ENCODE results near the gene CD59. TPM values are rescaled to one million over a fixed set of nuclear protein-coding genes. Genes with fewer than 3 reads are reported as not detected.
"Not testable (repeated sequence)": the region's sequence is repeated elsewhere in the genome, so short reads cannot be mapped to it uniquely, and the experiment has no call there.

Gene CD59
- total RNA-seq, 4 donors from 2014 or later, result 476 to 717 (median 695) TPM

DNA sequence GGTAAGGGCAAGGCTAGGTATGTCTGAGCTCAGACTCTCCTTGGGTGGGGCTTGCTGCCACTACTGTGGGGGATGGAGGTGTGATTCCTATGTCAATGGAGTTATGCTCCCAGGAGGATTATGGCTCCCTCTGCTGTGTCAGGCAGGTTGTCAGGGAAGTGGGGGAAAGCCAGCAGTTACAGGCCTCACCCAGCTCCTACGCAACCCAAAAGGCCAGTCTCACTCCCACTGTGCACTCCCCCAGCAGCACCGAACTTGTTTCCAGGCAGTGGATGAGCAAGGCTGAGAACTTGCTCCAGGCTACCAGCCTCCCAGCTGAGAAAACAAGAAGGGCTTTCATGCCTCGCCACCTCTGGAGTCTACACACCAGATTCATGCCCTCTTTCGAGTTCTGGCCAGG lies 53.8 kb downstream of the CD59 start:
- H3K4me3 ChIP-seq, result no peak overlapping the region
- DNase-seq (no peak), ATAC-seq (no peak)
- no peaks in the 10 kb centered on the region for H3K36me3 ChIP-seq
- intact Hi-C loops (cut with DNase I; ENCODE audit: low total_unique reads), result no loop called here
- H3K27ac ChIP-seq, result no peak overlapping the region
- in situ Hi-C loops (cut with MboI; ENCODE audit: low sequenced_read_pairs in 4 of 4), result loop anchor here (10.0 to 25.0 kb wide), 3 partner anchors 318 to 520 kb away; partner anchors contain the start of genes CSTF3 (in 1 of the 4) and HIPK3 (in 1 of the 4)
- TF ChIP-seq POLR2A (IDR thresholded peaks at IDR 0.05), result no peak
- TF ChIP-seq, protein P1, sequence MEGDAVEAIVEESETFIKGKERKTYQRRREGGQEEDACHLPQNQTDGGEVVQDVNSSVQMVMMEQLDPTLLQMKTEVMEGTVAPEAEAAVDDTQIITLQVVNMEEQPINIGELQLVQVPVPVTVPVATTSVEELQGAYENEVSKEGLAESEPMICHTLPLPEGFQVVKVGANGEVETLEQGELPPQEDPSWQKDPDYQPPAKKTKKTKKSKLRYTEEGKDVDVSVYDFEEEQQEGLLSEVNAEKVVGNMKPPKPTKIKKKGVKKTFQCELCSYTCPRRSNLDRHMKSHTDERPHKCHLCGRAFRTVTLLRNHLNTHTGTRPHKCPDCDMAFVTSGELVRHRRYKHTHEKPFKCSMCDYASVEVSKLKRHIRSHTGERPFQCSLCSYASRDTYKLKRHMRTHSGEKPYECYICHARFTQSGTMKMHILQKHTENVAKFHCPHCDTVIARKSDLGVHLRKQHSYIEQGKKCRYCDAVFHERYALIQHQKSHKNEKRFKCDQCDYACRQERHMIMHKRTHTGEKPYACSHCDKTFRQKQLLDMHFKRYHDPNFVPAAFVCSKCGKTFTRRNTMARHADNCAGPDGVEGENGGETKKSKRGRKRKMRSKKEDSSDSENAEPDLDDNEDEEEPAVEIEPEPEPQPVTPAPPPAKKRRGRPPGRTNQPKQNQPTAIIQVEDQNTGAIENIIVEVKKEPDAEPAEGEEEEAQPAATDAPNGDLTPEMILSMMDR (IDR thresholded peaks at IDR 0.05 in 4 of 5, conservative IDR thresholded peaks at IDR 0.05 in 1 of 5), result no peak
- H3K9me3 ChIP-seq, result no peaks in the 10 kb centered on the region
- no peaks in the 10 kb centered on the region for H3K4me1 ChIP-seq
- H3K27me3 ChIP-seq, result no peaks in the 10 kb centered on the region

DNA sequence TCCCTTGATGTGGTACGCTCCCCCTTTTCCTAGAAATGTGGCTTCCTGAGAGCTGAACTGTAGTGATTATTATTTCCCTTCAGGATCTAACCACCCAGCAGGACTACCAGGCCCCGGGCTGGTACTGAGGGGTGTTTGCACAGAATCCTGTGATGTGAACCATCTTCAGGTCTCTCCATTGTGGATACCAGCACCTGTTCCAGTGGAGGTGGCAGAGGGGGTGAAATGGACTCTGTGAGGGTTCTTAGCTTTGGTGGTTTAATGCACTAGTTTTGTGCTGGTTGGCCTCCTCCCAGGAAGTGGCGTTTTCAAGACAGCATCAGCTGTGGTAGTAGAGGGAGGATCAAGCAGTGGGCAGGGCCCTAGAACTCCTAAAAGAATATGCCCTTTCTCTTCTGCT lies 54.2 kb downstream of the CD59 start:
- H3K36me3 ChIP-seq, result no peaks in the 10 kb centered on the region
- in situ Hi-C loops (cut with MboI; ENCODE audit: low sequenced_read_pairs in 4 of 4), result loop anchor here (10.0 to 25.0 kb wide), 3 partner anchors 317 to 520 kb away; partner anchors contain the start of genes CSTF3 (in 1 of the 4) and HIPK3 (in 1 of the 4)
- DNase-seq (no peak), ATAC-seq (no peak)
- no peaks in the 10 kb centered on the region for H3K4me1 ChIP-seq
- H3K27me3 ChIP-seq, result no peaks in the 10 kb centered on the region
- TF ChIP-seq, protein P1 (IDR thresholded peaks at IDR 0.05 in 4 of 5, conservative IDR thresholded peaks at IDR 0.05 in 1 of 5), result no peak
- no peak for TF ChIP-seq POLR2A (IDR thresholded peaks at IDR 0.05)
- no peaks in the 10 kb centered on the region for H3K9me3 ChIP-seq
- no peak overlapping the region for H3K4me3 ChIP-seq
- intact Hi-C loops (cut with DNase I; ENCODE audit: low total_unique reads), result no loop called here
- no peak overlapping the region for H3K27ac ChIP-seq

DNA sequence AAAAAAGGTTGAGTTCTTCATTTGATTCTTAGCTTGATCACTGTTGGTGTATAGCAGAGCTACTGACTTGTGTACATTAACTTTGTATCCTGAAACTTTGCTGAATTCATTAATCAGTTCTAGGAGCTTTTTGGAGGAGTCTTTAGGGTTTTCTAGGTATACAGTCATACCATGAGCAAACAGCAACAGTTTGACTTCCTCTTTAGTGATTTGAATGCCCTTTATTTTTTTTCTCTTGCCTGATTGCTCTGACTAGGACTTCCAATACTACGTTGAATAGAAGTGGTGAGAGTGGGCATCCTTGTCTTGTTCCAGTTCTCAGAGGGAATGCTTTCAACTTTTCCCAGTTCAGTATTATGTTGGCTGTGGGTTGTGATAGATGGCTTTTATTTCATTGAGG lies 57.6 kb downstream of the CD59 start:
- H3K36me3 ChIP-seq; ATAC-seq; H3K27me3 ChIP-seq; H3K27ac ChIP-seq; H3K4me3 ChIP-seq; intact Hi-C loops (cut with DNase I; ENCODE audit: low total_unique reads); H3K4me1 ChIP-seq; DNase-seq; H3K9me3 ChIP-seq: not testable (repeated sequence)
- in situ Hi-C loops (cut with MboI; ENCODE audit: low sequenced_read_pairs in 4 of 4), result loop anchor here in 1 of 4 donors (25.0 kb wide), 2 partner anchors 416 to 516 kb away; partner anchors contain the start of genes CSTF3 and HIPK3

DNA sequence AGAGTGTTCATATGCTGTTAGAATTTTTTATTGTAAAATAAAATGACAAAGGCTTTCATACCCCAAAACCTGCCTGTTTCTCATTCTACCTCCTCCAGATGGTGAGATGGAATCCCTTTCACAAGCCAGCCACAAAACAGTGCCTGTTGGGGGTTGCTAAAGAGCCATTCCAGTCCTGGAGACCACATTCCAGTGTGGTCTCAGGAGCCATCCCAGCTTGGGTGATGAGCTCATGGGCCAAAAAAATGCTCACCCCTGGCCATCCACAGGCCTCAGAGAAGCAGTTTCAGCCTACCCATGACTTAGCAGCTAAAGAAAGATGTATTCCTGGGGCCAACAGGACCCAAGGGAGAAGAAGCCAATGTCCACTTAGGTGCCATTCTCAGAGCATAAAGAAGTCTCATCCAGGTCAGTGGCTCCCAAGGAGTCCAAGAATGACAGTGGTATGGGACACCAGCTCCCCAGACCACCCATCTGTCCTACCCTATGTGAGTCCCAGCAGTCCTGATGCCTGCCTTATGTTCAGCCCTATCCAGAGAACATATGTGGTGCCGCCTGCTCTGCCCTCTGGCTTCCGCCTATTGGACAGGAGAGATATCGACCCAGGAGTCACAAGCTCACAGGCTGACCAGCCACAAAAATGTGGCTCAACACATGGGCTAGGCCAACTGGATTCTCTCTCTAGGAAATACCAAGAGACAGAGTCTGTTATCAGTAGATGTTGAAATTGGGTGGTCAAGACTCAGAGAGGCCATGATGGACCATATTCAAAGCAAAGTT lies 62.0 kb downstream of the CD59 start:
- in situ Hi-C loops (cut with MboI; ENCODE audit: low sequenced_read_pairs in 4 of 4), result no loop called here
- H3K4me3 ChIP-seq, result no peak overlapping the region
- intact Hi-C loops (cut with DNase I; ENCODE audit: low total_unique reads), result no loop called here
- H3K4me1 ChIP-seq, result peaks cover 0 to 2% of the 10 kb centered on the region in 2 donors
- peak in 1 of 2 donors; percentile 27 for ATAC-seq
- no peak overlapping the region for H3K27ac ChIP-seq
- H3K36me3 ChIP-seq, result no peaks in the 10 kb centered on the region
- H3K9me3 ChIP-seq, result no peaks in the 10 kb centered on the region
- no peak for DNase-seq
- H3K27me3 ChIP-seq, result no peaks in the 10 kb centered on the region
- no peak for TF ChIP-seq POLR2A (IDR thresholded peaks at IDR 0.05)
- TF ChIP-seq, protein P1 (IDR thresholded peaks at IDR 0.05 in 4 of 5, conservative IDR thresholded peaks at IDR 0.05 in 1 of 5), result no peak

DNA sequence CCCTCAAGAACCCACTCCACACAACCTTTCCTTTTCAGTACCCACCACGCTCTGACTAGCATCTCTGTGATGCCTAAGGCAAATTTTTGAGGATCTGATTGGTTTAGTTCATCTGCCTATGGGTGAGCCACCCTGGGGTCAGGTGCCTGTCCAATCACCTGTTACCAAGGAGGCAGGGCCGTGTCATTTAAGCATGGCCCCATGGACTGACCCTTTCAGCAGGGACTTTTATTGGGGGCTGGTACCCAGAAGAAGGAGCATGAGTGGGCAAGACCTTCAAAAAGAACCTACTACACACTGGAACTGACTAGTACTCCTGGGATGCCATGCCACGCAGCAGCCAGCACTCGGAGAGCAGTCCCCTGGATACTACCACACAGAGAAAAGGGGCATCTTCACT lies 64.0 kb downstream of the CD59 start:
- DNase-seq, result no peak
- intact Hi-C loops (cut with DNase I; ENCODE audit: low total_unique reads), result no loop called here
- H3K4me3 ChIP-seq, result no peak overlapping the region
- peaks cover 8 to 13% of the 10 kb centered on the region in 2 donors for H3K4me1 ChIP-seq
- no peak for ATAC-seq
- H3K27me3 ChIP-seq, result no peaks in the 10 kb centered on the region
- no peak overlapping the region for H3K27ac ChIP-seq
- no peaks in the 10 kb centered on the region for H3K9me3 ChIP-seq
- TF ChIP-seq, protein P1 (IDR thresholded peaks at IDR 0.05 in 4 of 5, conservative IDR thresholded peaks at IDR 0.05 in 1 of 5), result no peak
- no peak for TF ChIP-seq POLR2A (IDR thresholded peaks at IDR 0.05)
- H3K36me3 ChIP-seq, result no peaks in the 10 kb centered on the region
- in situ Hi-C loops (cut with MboI; ENCODE audit: low sequenced_read_pairs in 4 of 4), result no loop called here
